ENCODE measurements around the gene NCKAP1.
"Not testable (repeated sequence)": the region's sequence is repeated elsewhere in the genome, so short reads cannot be mapped to it uniquely, and the experiment has no call there.

- TF ChIP-seq POLR2A (IDR thresholded peaks at IDR 0.05), result not testable (repeated sequence)
- TF ChIP-seq, protein P1, sequence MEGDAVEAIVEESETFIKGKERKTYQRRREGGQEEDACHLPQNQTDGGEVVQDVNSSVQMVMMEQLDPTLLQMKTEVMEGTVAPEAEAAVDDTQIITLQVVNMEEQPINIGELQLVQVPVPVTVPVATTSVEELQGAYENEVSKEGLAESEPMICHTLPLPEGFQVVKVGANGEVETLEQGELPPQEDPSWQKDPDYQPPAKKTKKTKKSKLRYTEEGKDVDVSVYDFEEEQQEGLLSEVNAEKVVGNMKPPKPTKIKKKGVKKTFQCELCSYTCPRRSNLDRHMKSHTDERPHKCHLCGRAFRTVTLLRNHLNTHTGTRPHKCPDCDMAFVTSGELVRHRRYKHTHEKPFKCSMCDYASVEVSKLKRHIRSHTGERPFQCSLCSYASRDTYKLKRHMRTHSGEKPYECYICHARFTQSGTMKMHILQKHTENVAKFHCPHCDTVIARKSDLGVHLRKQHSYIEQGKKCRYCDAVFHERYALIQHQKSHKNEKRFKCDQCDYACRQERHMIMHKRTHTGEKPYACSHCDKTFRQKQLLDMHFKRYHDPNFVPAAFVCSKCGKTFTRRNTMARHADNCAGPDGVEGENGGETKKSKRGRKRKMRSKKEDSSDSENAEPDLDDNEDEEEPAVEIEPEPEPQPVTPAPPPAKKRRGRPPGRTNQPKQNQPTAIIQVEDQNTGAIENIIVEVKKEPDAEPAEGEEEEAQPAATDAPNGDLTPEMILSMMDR (IDR thresholded peaks at IDR 0.05), result not testable (repeated sequence)
Observed at GRCh38 chr2:182960869-182961268, 77.4 kb downstream of the NCKAP1 start.
